GM19467 (cell line): ENCODE data around the gene UCP3.

Experiments used
- ATAC-seq: cut with Tn5 transposase; IDR thresholded peaks from one replicate; pipeline ENCODE4 v1.9.1; 2021; ENCODE audit warnings: mild to moderate bottlenecking, moderate library complexity; ENCODE audit not compliant: unreplicated experiment

Gene UCP3

GRCh38 chr11:73957654-73958361 is 51.1 kb downstream of the UCP3 start:
- no peak for ATAC-seq

GRCh38 chr11:73956876-73957653 is 51.8 kb downstream of the UCP3 start:
- ATAC-seq, result no peak

GRCh38 chr11:73951797-73952196 is 57.1 kb downstream of the UCP3 start:
- ATAC-seq, result no peak

- ATAC-seq, result peak; percentile 67
Observed at GRCh38 chr11:73950869-73951710, 57.8 kb downstream of the UCP3 start, which contains the start of gene DNAJB13. Gene DNAJB13, plus strand, starts transcription at chr11:73951026. Its CDS starts 44 bp downstream, at chr11:73951070.
